Measurements from ENCODE around the gene HIVEP3. TPM values are rescaled to one million over a fixed set of nuclear protein-coding genes. Genes with fewer than 3 reads are reported as not detected.

Gene HIVEP3
- polyA plus RNA-seq, 1 of the 3 experiments (the other 2 are of a cell fraction): 6.4 TPM

DNA sequence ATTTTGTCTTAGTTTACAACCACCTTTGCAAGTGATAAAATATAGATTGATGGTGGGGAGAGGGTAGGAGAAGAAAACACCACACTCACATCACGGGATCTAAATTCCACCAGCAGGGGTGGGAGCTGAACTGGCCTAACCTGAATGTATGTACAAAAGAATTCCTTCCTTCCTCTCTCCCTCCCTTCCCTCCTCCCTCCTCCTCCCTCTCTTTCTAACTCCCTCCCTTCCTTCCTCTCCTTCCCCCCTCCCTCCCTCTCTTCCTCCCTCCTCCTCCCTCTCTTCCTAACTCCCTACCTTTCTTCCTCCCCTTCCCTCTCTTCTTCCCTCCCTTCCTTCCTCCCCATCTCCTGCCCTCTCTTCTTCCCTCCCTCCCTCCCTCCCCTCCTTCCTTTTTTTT lies 40.2 kb downstream of the HIVEP3 start:
- no peak for DNase-seq
- H2AFZ ChIP-seq (ENCODE audit: low read depth): no peak overlapping the region
- no peaks in the 10 kb centered on the region for H3K27me3 ChIP-seq (ENCODE audit: insufficient read depth)
- H3K4me1 ChIP-seq (ENCODE audit: control insufficient read depth in 1 of 2, insufficient read depth in 2 of 2, low read depth in 1 of 2, low read length in 1 of 2): peaks cover 13 to 18% of the 10 kb centered on the region in 2 experiments; a peak in 3 of 4 replicates
- H3K36me3 ChIP-seq (replicated peaks in 1 of 2; ENCODE audit: control insufficient read depth in 1 of 2, insufficient read depth in 2 of 2, low read length in 1 of 2): no peaks in the 10 kb centered on the region
- H3K27ac ChIP-seq (ENCODE audit: low read depth in 2 of 2, low read length in 1 of 2): no peak overlapping the region
- no peak overlapping the region for H3K9ac ChIP-seq
- no peaks in the 10 kb centered on the region for H3K9me3 ChIP-seq
- no peaks in the 10 kb centered on the region for H3K9me2 ChIP-seq
- no peak overlapping the region for H3K4me3 ChIP-seq (ENCODE audit: low read depth in 2 of 2, low read length in 1 of 2)
- no peaks in the 10 kb centered on the region for H4K20me1 ChIP-seq (ENCODE audit: insufficient read depth)
- ChIA-PET POLR2A (no interaction called here), CTCF (no interaction called here)
- 95% methylated on average over 1 of the region's 1 CpG for WGBS (ENCODE audit: low lambda C conversion rate)
- peaks cover 18% of the 10 kb centered on the region for H3F3A ChIP-seq (replicated peaks; ENCODE audit: insufficient read depth)
- no peak for TF ChIP-seq SIN3A (IDR thresholded peaks at IDR 0.05; ENCODE audit: borderline replicate concordance, low read depth, low read length)
- TF ChIP-seq, protein P1, sequence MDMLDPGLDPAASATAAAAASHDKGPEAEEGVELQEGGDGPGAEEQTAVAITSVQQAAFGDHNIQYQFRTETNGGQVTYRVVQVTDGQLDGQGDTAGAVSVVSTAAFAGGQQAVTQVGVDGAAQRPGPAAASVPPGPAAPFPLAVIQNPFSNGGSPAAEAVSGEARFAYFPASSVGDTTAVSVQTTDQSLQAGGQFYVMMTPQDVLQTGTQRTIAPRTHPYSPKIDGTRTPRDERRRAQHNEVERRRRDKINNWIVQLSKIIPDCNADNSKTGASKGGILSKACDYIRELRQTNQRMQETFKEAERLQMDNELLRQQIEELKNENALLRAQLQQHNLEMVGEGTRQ (IDR thresholded peaks at IDR 0.05; ENCODE audit: borderline replicate concordance, low read depth, low read length): no peak
- TF ChIP-seq, protein P2, sequence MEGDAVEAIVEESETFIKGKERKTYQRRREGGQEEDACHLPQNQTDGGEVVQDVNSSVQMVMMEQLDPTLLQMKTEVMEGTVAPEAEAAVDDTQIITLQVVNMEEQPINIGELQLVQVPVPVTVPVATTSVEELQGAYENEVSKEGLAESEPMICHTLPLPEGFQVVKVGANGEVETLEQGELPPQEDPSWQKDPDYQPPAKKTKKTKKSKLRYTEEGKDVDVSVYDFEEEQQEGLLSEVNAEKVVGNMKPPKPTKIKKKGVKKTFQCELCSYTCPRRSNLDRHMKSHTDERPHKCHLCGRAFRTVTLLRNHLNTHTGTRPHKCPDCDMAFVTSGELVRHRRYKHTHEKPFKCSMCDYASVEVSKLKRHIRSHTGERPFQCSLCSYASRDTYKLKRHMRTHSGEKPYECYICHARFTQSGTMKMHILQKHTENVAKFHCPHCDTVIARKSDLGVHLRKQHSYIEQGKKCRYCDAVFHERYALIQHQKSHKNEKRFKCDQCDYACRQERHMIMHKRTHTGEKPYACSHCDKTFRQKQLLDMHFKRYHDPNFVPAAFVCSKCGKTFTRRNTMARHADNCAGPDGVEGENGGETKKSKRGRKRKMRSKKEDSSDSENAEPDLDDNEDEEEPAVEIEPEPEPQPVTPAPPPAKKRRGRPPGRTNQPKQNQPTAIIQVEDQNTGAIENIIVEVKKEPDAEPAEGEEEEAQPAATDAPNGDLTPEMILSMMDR (IDR thresholded peaks at IDR 0.05): no peak
- TF ChIP-seq, protein P3, sequence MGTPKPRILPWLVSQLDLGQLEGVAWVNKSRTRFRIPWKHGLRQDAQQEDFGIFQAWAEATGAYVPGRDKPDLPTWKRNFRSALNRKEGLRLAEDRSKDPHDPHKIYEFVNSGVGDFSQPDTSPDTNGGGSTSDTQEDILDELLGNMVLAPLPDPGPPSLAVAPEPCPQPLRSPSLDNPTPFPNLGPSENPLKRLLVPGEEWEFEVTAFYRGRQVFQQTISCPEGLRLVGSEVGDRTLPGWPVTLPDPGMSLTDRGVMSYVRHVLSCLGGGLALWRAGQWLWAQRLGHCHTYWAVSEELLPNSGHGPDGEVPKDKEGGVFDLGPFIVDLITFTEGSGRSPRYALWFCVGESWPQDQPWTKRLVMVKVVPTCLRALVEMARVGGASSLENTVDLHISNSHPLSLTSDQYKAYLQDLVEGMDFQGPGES (IDR thresholded peaks at IDR 0.05; ENCODE audit: low read depth, low read length): no peak
- no peak for TF ChIP-seq NRF1 (IDR thresholded peaks at IDR 0.05; ENCODE audit: low read depth, low read length)
- TF ChIP-seq YY1 (IDR thresholded peaks at IDR 0.05; ENCODE audit: low read depth): no peak
- no peak for TF ChIP-seq RFX5 (IDR thresholded peaks at IDR 0.05; ENCODE audit: low read length)
- no peak for TF ChIP-seq FOXJ3 (CRISPR knock-in tag; IDR thresholded peaks at IDR 0.05)
- TF ChIP-seq RAD21 (IDR thresholded peaks at IDR 0.05; ENCODE audit: low read length): no peak
- TF ChIP-seq JUND (IDR thresholded peaks at IDR 0.05): no peak
- H3K79me2 ChIP-seq (ENCODE audit: insufficient read depth): no peaks in the 10 kb centered on the region; the same call in 1 of the 2 replicates
- H3K4me2 ChIP-seq: no peak overlapping the region

DNA sequence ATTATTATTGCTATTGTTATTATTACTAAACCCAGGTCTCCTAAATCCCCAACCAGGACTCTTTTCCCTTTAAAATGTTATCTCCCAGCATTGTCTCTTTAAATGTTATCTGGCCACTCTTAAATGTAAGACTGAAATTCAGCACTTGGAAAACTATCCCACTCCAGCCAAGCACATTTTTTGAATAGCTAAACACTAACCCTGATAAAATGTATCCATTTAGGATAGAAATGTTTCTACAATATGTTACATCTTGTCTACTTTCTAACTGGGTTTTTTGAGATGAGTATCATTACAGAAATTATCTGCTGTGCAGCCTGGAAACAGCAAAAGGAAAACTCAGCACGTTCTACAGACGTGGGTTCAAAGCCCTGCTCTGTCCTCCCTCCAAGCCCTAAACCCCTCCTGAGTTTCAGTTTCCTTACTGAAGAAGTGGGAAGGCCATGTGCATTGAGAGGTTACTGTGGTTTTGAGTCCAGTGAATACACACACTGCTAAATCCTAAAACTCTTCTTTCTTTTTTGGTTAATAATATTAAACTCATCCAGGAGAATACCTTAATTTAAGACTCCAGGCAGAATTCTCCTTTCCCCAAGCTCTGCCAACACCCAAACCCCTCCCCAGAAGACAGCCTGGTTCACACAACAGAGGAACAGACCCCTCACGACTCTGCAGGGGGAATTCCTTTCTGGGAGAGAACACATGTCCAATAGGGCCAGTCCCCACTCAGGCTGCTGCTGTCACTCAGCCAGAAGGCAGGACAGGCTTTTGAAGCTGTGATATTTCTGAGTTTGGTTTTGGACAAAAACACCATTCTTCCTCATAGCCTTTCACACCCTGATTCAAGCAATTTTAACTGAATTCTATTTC lies 41.9 kb downstream of the HIVEP3 start:
- H4K20me1 ChIP-seq (ENCODE audit: insufficient read depth): no peaks in the 10 kb centered on the region
- no peak for DNase-seq
- TF ChIP-seq, protein P4, sequence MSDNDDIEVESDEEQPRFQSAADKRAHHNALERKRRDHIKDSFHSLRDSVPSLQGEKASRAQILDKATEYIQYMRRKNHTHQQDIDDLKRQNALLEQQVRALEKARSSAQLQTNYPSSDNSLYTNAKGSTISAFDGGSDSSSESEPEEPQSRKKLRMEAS (IDR thresholded peaks at IDR 0.05; ENCODE audit: low read depth): 0 out of 2 replicates have a peak, but pooled peaks have one; percentile 17
- TF ChIP-seq, protein P5, sequence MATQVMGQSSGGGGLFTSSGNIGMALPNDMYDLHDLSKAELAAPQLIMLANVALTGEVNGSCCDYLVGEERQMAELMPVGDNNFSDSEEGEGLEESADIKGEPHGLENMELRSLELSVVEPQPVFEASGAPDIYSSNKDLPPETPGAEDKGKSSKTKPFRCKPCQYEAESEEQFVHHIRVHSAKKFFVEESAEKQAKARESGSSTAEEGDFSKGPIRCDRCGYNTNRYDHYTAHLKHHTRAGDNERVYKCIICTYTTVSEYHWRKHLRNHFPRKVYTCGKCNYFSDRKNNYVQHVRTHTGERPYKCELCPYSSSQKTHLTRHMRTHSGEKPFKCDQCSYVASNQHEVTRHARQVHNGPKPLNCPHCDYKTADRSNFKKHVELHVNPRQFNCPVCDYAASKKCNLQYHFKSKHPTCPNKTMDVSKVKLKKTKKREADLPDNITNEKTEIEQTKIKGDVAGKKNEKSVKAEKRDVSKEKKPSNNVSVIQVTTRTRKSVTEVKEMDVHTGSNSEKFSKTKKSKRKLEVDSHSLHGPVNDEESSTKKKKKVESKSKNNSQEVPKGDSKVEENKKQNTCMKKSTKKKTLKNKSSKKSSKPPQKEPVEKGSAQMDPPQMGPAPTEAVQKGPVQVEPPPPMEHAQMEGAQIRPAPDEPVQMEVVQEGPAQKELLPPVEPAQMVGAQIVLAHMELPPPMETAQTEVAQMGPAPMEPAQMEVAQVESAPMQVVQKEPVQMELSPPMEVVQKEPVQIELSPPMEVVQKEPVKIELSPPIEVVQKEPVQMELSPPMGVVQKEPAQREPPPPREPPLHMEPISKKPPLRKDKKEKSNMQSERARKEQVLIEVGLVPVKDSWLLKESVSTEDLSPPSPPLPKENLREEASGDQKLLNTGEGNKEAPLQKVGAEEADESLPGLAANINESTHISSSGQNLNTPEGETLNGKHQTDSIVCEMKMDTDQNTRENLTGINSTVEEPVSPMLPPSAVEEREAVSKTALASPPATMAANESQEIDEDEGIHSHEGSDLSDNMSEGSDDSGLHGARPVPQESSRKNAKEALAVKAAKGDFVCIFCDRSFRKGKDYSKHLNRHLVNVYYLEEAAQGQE (IDR thresholded peaks at IDR 0.05; ENCODE audit: low read depth, low read length): no peak
- TF ChIP-seq RCOR1 (IDR thresholded peaks at IDR 0.05; ENCODE audit: low read length) (no peak), TCF12 (IDR thresholded peaks at IDR 0.05) (peak; percentile 26; the same call in 1 of the 2 replicates)
- H2AFZ ChIP-seq (ENCODE audit: low read depth): peak overlapping the region; percentile 38
- no peak overlapping the region for H3K4me3 ChIP-seq (ENCODE audit: low read depth in 2 of 2, low read length in 1 of 2)
- H3K4me1 ChIP-seq (ENCODE audit: control insufficient read depth in 1 of 2, insufficient read depth in 2 of 2, low read depth in 1 of 2, low read length in 1 of 2): peaks cover 13 to 16% of the 10 kb centered on the region in 2 experiments; a peak in 3 of 4 replicates
- no peaks in the 10 kb centered on the region; the same call in 1 of the 2 replicates for H3K79me2 ChIP-seq (ENCODE audit: insufficient read depth)
- peak overlapping the region; percentile 59 for H3K4me2 ChIP-seq
- POLR2A ChIA-PET: no interaction called here
- CTCF ChIA-PET: interaction anchor here (0.9 kb wide), 1 partner anchor 41 kb away, joined by 3 read pairs; the partner anchor contains the start of gene HIVEP3
- H3K36me3 ChIP-seq (replicated peaks in 1 of 2; ENCODE audit: control insufficient read depth in 1 of 2, insufficient read depth in 2 of 2, low read length in 1 of 2): peaks cover 0 to 8% of the 10 kb centered on the region in 2 experiments
- H3K9me2 ChIP-seq: no peaks in the 10 kb centered on the region
- no peaks in the 10 kb centered on the region for H3K9me3 ChIP-seq
- H3K27me3 ChIP-seq (ENCODE audit: insufficient read depth): no peaks in the 10 kb centered on the region
- 61% methylated on average over 3 of the region's 3 CpGs for WGBS (ENCODE audit: low lambda C conversion rate)
- H3K27ac ChIP-seq (ENCODE audit: low read depth in 2 of 2, low read length in 1 of 2): peak overlapping the region; percentile 47 to 53; a peak in 3 of 4 replicates
- peaks cover 18% of the 10 kb centered on the region for H3F3A ChIP-seq (replicated peaks; ENCODE audit: insufficient read depth)
- no peak overlapping the region; the same call in 1 of the 2 replicates for H3K9ac ChIP-seq
